Tongue (tissue), 2 donors: Measurements from ENCODE around the gene IFIT3. TPM values are rescaled to one million over a fixed set of nuclear protein-coding genes. Genes with fewer than 3 reads are reported as not detected.
A peak's percentile ranks its signal among the peaks of the same experiment; 100 is the strongest.
"Not testable (repeated sequence)": the region's sequence is repeated elsewhere in the genome, so short reads cannot be mapped to it uniquely, and the experiment has no call there.

ENCODE experiments used
- DNase-seq: peaks from one replicate; pipeline ENCODE4 v3.0.0-alpha.2; 2015
- total RNA-seq: library from RNA; depleted of rRNA; stranded (reverse); fragments of >200 nt; gene quantifications from one replicate; pipeline ENCODE4 v1.2.3, GENCODE V29; 2014

Gene IFIT3
- total RNA-seq, 1 donor from 2014 or later = 11.0 TPM

DNA sequence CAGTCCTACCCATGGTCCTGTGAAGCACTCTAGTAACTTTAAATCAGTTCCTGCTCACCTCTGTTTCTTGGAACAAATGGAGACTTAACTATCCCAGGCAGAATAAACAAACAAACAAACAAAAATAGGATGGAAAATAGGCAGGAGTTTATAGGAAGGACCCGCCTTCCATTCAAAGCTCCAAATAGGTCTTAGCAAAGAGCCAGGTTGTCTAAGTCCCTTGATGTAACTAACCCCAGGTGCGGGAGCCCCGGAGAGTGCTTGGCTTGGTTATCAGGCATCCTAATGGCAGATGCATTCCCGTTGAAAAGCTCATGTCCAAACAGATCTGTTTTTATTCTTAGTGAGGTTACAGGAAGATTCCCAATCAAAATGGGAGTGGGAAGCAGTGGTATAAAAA lies 23.8 kb upstream of the IFIT3 start:
- DNase-seq = no peak

DNA sequence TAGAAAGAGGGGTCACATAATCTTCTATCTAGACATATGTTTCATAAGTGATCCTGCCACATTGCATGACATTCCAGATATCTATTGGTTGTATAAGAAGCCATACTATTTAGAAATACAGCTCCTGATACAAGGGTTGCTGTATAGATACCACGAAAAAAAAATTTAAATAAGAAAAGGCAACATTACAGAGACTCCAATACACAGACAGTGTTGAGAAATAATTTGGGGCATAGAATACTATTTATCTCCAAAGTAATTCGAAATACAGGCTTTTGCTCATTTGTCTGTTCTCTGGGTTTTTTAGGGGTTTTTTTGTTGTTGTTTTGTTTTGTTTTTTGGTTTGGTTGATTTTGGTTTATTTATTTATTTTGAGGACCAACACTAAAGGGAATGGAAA lies 23.4 kb upstream of the IFIT3 start:
- DNase-seq = no peak

DNA sequence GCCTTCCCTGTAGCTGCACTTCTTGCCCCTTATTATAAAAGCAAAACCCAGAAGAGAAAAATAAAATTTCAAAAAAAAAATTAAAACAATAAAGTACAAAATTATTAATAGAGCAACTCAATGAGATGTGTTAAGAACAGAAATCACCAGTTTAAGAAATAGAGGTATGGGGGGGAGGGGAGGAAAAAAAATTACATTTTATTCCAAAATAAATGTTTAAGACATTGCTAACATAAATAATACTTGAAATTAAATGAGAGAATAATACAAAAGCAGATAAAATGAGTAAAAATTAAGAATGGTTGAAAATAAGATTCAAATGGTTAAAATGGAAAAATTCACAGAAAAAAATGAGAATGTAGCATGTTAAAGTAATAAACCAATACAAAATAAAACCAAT lies 22.9 kb upstream of the IFIT3 start:
- no peak for DNase-seq

DNA sequence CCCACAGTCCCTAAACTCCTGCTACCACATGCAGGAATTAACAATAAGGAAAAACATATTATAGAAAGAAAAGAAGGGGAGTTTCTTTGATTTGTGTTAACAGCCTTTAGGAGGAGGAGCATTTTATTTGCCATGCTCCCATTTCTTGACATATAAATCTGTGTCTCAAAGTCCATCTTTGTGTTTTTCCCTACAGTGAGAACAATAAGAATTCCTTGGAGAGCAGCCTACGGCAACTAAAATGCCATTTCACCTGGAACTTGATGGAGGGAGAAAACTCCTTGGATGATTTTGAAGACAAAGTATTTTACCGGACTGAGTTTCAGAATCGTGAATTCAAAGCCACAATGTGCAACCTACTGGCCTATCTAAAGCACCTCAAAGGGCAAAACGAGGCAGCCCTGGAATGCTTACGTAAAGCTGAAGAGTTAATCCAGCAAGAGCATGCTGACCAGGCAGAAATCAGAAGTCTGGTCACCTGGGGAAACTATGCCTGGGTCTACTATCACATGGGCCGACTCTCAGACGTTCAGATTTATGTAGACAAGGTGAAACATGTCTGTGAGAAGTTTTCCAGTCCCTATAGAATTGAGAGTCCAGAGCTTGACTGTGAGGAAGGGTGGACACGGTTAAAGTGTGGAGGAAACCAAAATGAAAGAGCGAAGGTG lies 21.9 kb upstream of the IFIT3 start:
- no peak for DNase-seq

DNA sequence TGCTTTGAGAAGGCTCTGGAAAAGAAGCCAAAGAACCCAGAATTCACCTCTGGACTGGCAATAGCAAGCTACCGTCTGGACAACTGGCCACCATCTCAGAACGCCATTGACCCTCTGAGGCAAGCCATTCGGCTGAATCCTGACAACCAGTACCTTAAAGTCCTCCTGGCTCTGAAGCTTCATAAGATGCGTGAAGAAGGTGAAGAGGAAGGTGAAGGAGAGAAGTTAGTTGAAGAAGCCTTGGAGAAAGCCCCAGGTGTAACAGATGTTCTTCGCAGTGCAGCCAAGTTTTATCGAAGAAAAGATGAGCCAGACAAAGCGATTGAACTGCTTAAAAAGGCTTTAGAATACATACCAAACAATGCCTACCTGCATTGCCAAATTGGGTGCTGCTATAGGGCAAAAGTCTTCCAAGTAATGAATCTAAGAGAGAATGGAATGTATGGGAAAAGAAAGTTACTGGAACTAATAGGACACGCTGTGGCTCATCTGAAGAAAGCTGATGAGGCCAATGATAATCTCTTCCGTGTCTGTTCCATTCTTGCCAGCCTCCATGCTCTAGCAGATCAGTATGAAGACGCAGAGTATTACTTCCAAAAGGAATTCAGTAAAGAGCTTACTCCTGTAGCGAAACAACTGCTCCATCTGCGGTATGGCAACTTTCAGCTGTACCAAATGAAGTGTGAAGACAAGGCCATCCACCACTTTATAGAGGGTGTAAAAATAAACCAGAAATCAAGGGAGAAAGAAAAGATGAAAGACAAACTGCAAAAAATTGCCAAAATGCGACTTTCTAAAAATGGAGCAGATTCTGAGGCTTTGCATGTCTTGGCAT lies 21.1 kb upstream of the IFIT3 start:
- DNase-seq = no peak

DNA sequence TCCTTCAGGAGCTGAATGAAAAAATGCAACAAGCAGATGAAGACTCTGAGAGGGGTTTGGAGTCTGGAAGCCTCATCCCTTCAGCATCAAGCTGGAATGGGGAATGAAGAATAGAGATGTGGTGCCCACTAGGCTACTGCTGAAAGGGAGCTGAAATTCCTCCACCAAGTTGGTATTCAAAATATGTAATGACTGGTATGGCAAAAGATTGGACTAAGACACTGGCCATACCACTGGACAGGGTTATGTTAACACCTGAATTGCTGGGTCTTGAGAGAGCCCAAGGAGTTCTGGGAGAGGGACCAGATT lies 20.6 kb upstream of the IFIT3 start:
- no peak for DNase-seq

DNA sequence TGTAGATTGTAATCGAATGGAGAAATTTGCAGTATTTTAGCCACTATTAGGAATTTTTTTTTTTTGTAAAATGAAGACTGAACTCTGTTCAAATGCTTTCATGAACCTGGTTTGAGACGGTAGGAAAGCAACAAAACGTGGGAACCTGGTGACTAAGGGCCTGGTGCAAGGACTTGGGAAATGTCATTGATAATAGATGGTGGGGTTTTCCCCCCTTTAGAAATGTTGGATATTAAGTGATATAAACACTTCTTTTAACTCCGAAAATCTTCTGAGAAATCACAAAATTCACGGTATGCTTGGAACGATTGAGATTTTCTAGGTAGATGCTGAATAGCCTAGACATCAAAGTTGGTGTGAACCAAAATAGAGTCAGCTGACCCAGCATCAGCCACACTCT lies 19.5 kb upstream of the IFIT3 start:
- no peak for DNase-seq

DNA sequence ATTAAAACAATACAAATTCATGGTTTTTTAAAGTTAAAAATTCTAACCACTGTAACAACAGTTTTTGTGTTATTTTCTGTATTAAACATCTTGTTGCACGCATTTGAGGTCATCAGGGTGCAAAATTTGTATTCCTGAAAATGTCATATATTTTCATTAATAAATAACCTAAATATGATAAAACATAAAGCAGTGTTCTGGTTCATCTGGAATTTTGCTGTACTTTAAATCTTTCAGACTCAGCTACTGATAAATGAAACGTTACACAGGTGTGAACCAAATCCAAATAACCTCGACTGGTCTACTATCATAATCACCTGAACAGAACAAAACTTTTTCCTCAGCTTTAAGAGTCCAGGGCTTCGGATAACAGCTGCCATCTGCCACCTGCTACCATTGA lies 19.1 kb upstream of the IFIT3 start:
- DNase-seq = no peak

DNA sequence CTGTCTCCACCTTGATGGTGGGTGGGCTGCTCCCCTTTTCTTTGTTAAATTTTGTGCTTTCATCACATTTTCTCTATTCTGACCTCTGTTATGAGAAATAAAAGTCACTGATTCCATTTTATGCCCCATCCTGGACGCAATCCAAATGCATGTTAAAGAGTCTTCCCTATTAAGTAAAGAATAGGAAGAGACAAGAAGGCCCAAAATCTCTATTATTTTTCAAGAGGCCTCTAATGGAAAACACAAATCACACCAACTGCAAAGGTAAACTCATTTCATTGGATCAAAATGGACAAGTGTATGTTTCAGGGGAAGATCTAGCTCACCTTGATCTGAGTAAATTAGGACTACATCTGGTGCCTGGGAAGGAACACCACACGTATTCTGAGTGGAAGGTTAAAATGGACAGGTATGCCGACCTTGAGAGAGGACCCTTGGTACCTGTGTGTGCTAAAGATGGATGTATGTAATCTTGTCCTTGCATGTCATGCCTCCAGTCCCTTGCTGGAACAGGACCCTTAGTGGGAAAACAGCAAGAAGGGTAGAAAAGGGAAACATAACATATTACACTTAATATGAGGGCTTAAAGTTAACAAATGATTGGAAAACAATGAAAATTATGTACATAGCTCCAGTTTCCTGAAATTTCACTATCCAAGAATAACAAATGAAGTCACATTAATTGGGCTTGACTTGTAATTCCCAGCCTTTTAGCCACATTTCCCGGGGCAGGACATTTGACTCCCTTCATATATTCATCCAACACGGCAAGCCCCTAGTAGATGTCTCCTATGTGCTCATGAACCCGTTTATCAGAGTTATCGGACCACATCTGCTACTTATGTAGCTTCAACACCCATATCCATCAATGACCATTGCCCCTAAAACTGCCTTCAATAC lies 18.4 kb upstream of the IFIT3 start:
- no peak for DNase-seq

DNA sequence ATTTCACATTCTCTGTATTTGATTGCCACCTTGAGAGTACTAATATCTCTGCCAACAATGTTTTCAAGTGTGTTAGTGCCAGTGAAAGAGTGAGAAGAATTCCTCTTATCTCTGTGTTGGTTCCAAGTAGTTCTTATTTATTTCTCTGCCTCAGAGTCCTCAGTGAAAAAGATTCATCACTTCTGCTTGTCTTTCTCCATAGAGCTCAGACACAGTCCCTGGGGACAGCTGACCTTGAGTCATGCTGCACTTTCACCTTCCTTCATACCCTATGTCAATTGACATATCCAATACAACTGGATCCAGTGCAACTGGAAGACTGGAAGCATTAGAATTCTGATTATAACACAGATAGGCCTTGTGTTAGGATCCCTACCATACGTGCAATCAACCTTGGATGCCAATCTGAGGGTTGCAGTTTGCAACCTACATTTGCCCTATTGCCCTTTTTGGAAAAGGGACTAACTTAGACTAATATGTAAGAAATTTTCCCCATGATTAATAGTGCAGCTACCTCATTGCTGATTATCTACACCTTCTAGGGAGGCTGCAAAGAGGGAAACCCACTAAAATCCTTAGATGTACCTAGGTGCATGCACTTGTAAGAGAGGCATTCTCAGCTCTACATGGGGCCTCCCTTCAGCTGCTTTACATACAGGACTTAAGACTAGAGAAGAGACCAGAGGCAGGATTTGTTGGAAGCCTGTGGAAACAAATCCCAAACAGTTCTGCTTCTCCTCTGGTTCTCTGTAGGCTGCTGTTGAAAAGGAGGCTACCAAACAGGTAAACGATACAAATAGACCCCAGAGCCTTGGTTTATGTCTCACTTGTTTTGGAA lies 17.5 kb upstream of the IFIT3 start:
- DNase-seq = no peak

DNA sequence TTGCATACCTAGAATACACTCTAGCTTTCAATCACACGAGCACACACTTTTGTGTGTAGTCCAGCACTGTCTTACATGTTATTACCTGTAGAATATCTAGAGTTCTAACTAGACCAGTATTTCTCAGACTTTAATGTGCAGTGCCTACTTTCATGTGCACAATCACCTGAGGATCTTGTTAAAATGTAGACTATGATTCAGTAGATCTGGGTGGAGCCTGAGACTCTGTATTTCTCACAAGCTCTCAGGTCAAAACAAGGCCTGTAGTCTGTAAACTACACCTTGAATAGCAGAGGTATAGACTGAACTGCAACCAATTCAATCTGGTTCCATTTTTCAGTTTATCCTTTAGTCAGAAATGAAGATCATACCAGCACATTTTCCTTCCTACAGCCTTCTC lies 14.8 kb upstream of the IFIT3 start:
- DNase-seq = no peak

DNA sequence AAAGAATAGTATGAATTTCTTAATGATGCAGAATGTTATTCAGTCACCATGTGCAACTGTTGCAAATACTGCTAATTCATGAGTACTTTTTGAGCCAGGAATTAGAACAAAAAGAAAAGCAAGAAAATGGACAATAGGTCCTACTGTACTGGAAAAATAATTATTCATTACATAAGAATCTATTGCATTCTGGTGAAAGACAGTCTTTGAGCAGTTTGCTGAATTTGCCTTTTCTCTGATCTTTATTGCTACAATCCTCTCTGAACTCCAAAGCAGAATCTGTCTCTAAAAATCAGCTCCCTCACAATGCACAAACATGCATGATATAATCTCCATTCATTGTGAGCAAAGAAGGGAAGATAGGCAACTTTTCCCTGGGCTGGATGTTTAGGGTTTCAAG lies 13.1 kb upstream of the IFIT3 start:
- DNase-seq = no peak

DNA sequence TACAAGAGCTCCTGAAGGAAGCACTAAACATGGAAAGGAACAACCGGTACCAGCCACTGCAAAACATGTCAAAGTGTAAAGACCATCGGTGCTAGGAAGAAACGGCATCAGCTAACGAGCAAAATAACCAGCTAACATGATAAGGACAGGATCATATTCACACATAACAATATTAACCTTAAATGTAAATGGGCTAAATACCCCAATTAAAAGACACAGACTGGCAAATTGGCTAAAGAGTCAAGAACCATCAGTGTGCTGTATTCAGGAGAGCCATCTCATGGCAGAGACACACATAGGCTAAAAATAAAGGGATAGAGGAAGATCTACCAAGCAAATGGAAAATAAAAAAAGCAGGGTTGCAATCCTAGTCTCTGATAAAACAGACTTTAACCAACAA lies 9.8 kb upstream of the IFIT3 start:
- not testable (repeated sequence) for DNase-seq

DNA sequence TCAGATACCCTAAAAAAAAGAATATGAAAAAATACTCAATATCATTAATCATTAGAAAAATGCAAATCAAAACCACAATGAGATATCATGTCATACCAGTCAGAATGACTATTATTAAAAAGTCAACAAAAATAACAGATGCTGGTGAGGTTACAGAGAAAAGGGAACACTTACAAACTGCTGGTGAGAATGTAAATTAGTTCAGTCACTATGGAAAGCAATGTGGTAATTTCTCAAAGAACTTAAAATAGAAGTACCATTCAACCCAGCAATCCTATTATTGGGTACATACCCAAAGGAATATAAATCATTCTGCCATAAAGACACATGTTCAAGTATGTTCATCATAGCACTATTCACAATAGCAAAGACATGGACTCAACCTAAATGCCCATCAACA lies 2.7 kb upstream of the IFIT3 start:
- not testable (repeated sequence) for DNase-seq

DNA sequence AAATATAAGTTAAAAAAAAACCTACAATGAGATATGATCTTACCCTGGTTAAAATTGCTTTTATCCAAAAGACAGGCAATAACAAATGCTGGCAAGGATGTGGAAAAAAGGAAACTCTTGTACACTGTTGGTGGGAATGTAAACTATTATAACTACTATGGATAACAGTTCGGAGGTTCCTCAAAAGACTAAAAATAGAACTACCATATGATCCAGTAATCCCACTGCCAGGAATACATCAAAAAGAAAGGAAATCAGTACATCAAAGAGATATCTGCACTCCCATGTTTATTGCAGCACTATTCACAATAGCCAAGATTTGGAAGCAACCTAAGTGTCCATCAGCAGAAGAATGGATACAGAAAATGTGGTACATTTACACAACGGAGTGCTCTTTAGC lies 1.9 kb upstream of the IFIT3 start:
- not testable (repeated sequence) for DNase-seq

DNA sequence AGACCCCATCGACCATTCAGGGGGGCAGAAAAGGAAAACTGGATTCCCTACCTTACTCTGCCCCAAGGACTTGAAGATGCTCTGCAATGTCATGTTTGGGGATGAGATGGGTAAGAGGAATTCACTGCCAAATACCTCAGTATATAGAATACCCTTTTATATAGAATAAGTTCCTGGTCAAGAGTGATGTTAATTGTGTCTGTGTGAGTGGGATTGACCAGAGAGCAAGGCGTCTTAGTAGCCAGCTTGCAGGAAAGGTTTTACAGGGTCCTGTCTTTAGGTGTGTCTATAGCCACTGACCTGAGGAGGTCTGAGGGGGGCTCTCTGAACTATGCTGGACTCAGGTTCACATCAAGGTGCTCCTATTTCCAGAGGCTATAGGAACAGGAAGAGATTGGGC lies 1.4 kb downstream of the IFIT3 start:
- no peak for DNase-seq

DNA sequence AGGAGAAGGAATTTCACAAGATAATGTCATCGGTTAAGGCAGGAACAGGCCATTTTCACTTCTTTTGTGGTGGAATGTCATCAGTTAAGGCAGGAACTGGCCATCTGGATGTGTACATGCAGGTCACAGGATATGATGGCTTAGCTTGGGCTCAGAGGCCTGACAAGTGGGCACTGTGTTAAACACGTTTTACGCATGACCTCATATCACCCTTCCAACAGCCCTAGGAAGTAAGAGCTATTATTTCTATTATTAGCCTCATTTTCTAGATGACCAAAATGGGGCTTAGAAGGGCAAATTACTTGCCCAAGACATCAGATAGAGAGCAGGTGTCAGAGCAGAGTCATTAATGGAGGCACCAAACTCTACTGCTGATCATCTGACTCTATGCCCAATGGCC lies 2.2 kb downstream of the IFIT3 start:
- DNase-seq = not testable (repeated sequence)

DNA sequence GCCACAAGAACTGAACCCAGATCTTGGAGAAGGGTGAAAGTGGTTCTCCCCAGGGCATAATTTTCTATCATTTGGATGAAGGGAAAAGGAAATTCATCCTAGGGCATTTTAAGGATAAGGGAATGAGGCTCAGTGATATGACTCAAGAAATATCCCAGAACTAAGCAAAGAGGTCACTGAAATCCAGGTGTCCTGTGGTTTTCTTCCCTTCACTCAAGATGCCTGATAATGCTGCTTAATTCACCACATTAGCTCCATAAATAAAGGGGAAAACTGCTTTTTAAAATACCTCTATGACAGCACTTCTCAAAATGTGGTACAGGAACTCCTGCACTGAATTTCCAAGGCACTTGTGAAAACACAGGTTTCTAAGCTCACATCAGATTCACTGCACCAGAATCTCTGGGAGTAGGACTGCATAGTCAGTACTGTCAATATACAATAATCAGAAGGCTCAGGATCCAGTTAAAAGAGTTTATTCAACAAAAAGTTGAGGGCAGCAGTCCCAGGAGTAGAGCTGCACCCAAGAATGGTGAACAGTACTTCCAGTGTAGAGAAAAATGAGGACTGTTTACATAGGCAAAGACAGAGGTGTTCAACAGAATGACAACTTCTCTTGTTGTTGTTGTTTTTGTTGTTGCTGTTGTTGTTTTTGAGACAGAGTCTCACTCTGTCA lies 2.9 kb downstream of the IFIT3 start:
- no peak for DNase-seq

DNA sequence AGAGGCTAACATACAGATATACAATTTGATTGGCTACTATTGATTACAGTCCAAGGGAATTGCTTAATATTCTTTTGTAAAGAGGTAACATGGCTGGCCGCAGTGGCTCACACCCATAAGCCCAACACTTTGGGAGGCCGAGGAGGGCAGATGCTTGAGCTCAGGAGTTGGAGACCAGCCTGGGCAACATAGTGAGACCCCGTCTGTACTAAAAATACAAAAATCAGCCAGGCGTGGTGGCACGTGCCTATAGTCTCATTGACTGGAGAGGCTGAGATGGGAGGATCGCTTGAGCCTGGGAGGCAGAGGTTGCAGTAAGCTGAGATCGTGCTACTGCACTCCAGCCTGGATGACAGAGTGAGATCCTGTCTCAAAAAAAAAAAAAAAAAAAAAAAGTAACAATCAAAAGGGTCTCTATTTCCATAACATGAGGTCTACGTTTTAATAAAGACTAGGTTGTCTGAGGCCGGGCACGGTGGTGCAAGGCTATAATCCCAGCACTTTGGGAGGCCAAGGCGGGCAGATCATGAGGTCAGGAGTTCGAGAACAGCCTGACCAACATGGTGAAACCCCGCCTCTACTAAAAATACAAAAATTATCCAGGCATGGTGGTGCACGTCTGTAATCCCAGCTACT lies 3.8 kb downstream of the IFIT3 start:
- DNase-seq = not testable (repeated sequence)

DNA sequence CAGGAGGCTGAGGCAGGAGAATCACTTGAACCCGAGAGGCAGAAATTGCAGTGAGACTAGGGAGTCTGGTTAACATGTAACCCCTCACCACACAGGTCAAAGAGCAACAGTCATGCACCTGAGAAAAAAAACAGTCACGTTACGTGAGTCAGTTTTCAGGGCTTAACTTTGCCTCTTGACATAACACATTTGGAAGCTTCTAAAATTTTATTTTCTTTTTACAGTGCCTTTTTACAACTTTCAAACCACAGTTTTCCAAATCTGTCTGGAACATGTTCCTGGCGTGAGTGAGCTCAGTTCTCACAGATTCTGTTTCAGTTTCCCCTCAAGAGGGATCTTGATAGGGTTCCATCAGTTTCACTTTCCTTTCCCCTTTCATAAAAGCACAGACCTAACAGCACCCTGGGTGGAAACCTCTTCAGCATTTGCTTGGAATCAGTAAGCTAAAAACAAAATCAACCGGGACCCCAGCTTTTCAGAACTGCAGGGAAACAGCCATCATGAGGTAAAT lies 4.4 kb downstream of the IFIT3 start:
- DNase-seq = peak; percentile 72

DNA sequence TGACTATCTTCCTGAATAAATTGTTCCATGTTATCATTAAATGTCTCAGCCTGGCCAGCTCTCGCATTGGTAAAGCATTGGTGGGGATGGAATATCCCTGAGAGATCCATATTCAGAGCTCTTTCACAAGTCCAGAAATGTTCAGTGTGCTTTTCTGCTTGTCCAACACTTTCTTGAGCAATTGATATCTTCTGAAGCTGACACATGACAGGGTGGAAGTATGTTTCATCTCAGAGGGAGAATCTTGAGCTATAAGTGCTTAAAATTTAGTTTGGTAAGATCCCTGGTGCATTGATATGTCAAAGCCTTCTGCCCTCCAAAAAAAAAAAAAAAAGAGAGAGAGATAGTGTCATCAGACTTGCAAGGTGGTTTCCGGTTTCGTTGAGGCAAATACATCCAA lies 7.4 kb downstream of the IFIT3 start:
- no peak for DNase-seq
